Measurements from ENCODE around the gene TCL1A. TPM values are rescaled to one million over a fixed set of nuclear protein-coding genes. Genes with fewer than 3 reads are reported as not detected.
"Not testable (repeated sequence)": the region's sequence is repeated elsewhere in the genome, so short reads cannot be mapped to it uniquely, and the experiment has no call there.

The TCL1A gene
- total and polyA plus RNA-seq, 7 donors, result 1.2 to 99.5 TPM; not detected in 5

- intact Hi-C loops (cut with DNase I), result no loop called here
- Histone ChIP-seq H3K9me3 (no peaks in the 10 kb centered on the region), H3K36me3 (no peaks in the 10 kb centered on the region), H3K27me3 (no peaks in the 10 kb centered on the region), H3K27ac (no peak overlapping the region), H3K4me1 (no peaks in the 10 kb centered on the region), H3K4me3 (no peak overlapping the region)
- DNase-seq, result no peak
- WGBS, 2 donors, result 14 to 29% methylated on average over 5 of the region's 5 CpGs
- TF ChIP-seq POLR2A (IDR thresholded peaks at IDR 0.05), result no peak
- no peak for TF ChIP-seq EP300 (IDR thresholded peaks at IDR 0.05)
- TF ChIP-seq POLR2AphosphoS5 (IDR thresholded peaks at IDR 0.05), result no peak
- no peak for TF ChIP-seq CTCF (IDR thresholded peaks at IDR 0.05)
Measured at GRCh38 chr14:95741038-95741490, 27.1 kb upstream of the TCL1A start.

GRCh38 chr14:95739356-95739755, 25.4 kb upstream of the TCL1A start:
- no peak for DNase-seq
- Histone ChIP-seq H3K36me3 (no peaks in the 10 kb centered on the region), H3K4me1 (no peaks in the 10 kb centered on the region), H3K27me3 (no peaks in the 10 kb centered on the region), H3K27ac (no peak overlapping the region), H3K9me3 (no peaks in the 10 kb centered on the region), H3K4me3 (no peak overlapping the region)
- 73 to 94% methylated on average over 1 of the region's 1 CpG for WGBS, 2 donors
- intact Hi-C loops (cut with DNase I), result no loop called here
- TF ChIP-seq POLR2AphosphoS5 (IDR thresholded peaks at IDR 0.05) (no peak), EP300 (IDR thresholded peaks at IDR 0.05) (no peak), POLR2A (IDR thresholded peaks at IDR 0.05) (no peak), CTCF (IDR thresholded peaks at IDR 0.05) (no peak)

- TF ChIP-seq POLR2AphosphoS5 (IDR thresholded peaks at IDR 0.05) (no peak), POLR2A (IDR thresholded peaks at IDR 0.05) (no peak), EP300 (IDR thresholded peaks at IDR 0.05) (no peak), CTCF (IDR thresholded peaks at IDR 0.05) (no peak)
- DNase-seq, result no peak
- Histone ChIP-seq H3K4me1 (no peaks in the 10 kb centered on the region), H3K9me3 (no peaks in the 10 kb centered on the region), H3K4me3 (no peak overlapping the region), H3K27ac (no peak overlapping the region), H3K27me3 (no peaks in the 10 kb centered on the region), H3K36me3 (no peaks in the 10 kb centered on the region)
- 86 to 93% methylated on average over 1 of the region's 1 CpG for WGBS, 2 donors
- intact Hi-C loops (cut with DNase I), result no loop called here
Measured at GRCh38 chr14:95733212-95733611, 19.3 kb upstream of the TCL1A start.

- H3K27ac ChIP-seq, result no peak overlapping the region
- H3K27me3 ChIP-seq, result peaks cover 0 to 12% (median 0%) of the 10 kb centered on the region in 3 donors
- no peaks in the 10 kb centered on the region for H3K4me1 ChIP-seq
- H3K4me3 ChIP-seq, result no peak overlapping the region
- no peak for DNase-seq
- WGBS, 2 donors, result 80 to 81% methylated on average over 5 of the region's 5 CpGs
- no peaks in the 10 kb centered on the region for H3K36me3 ChIP-seq
- intact Hi-C loops (cut with DNase I), result no loop called here
- no peak for TF ChIP-seq CTCF (IDR thresholded peaks at IDR 0.05)
- TF ChIP-seq EP300 (IDR thresholded peaks at IDR 0.05), result no peak
- no peak for TF ChIP-seq POLR2A (IDR thresholded peaks at IDR 0.05)
- no peak for TF ChIP-seq POLR2AphosphoS5 (IDR thresholded peaks at IDR 0.05)
- H3K9me3 ChIP-seq, result no peaks in the 10 kb centered on the region
Measured at GRCh38 chr14:95730126-95730525, 16.2 kb upstream of the TCL1A start.

GRCh38 chr14:95729402-95730028, 15.6 kb upstream of the TCL1A start:
- H3K27ac ChIP-seq; DNase-seq; H3K4me3 ChIP-seq; H3K9me3 ChIP-seq; H3K36me3 ChIP-seq; H3K4me1 ChIP-seq; intact Hi-C loops (cut with DNase I): not testable (repeated sequence)
- 66 to 68% methylated on average over 8 of the region's 8 CpGs for WGBS, 2 donors
- H3K27me3 ChIP-seq, result peaks cover 0 to 12% (median 0%) of the 10 kb centered on the region in 3 donors

Measured in sigmoid colon (tissue), 7 donors.